Hepatocyte (in vitro differentiated cells): ENCODE measurements around the gene RHCG. TPM values are rescaled to one million over a fixed set of nuclear protein-coding genes. Genes with fewer than 3 reads are reported as not detected.

ENCODE experiments used
- DNase-seq: peaks from one replicate; pipeline ENCODE4 v3.0.0-alpha.2; 2016; ENCODE audit warnings: low spot score
- H2AFZ ChIP-seq: fragments of 200-600 bp; sonication (generic); 2 replicates; pipeline ENCODE4 v1.6.0; 2016; ENCODE audit warnings: antibody characterized with exemption, mild to moderate bottlenecking
- H3K27ac ChIP-seq: fragments of 200-600 bp; sonication (generic); 2 replicates; pipeline ENCODE4 v1.5.1; 2016; ENCODE audit warnings: mild to moderate bottlenecking
- H3K27me3 ChIP-seq: fragments of 200-600 bp; sonication (generic); 2 replicates; pipeline ENCODE4 v1.6.1; 2016
- H3K36me3 ChIP-seq: fragments of 200-600 bp; sonication (generic); replicated peaks from 2 replicates; pipeline ENCODE4 v1.5.1; 2016; ENCODE audit warnings: low read depth; ENCODE audit not compliant: insufficient read depth
- H3K4me1 ChIP-seq: fragments of 200-600 bp; sonication (generic); 2 replicates; pipeline ENCODE4 v1.5.1; 2016; ENCODE audit warnings: mild to moderate bottlenecking, moderate library complexity; ENCODE audit not compliant: insufficient read depth
- H3K4me2 ChIP-seq: fragments of 200-600 bp; sonication (generic); 2 replicates; pipeline ENCODE4 v1.6.0; 2016
- H3K4me3 ChIP-seq: fragments of 200-600 bp; sonication (generic); 2 replicates; pipeline ENCODE4 v1.5.1; 2016; ENCODE audit warnings: mild to moderate bottlenecking
- H3K79me2 ChIP-seq: fragments of 200-600 bp; sonication (generic); 2 replicates; pipeline ENCODE4 v1.6.0; 2017; ENCODE audit warnings: mild to moderate bottlenecking
- H3K9me2 ChIP-seq: fragments of 200-600 bp; sonication (generic); replicated peaks from 2 replicates; pipeline ENCODE4 v1.6.0; 2017; ENCODE audit warnings: mild to moderate bottlenecking; ENCODE audit not compliant: insufficient read depth
- H3K9me3 ChIP-seq: fragments of 200-600 bp; sonication (generic); 2 replicates; pipeline ENCODE4 v1.5.1; 2016; ENCODE audit warnings: low read depth, mild to moderate bottlenecking
- H4K20me1 ChIP-seq: fragments of 200-600 bp; sonication (generic); 2 replicates; pipeline ENCODE4 v1.6.0; 2016; ENCODE audit warnings: mild to moderate bottlenecking; ENCODE audit not compliant: insufficient read depth, poor library complexity, severe bottlenecking
- EZH2 ChIP-seq: fragments of 200-600 bp; sonication (generic); IDR thresholded peaks from 2 replicates; pipeline ENCODE4 v1.6.1; 2016; ENCODE audit warnings: antibody characterized with exemption, mild to moderate bottlenecking, borderline replicate concordance
- EZH2phosphoT487 ChIP-seq: fragments of 200-600 bp; sonication (generic); IDR thresholded peaks from one replicate; pipeline ENCODE4 v1.6.1; 2018; ENCODE audit warnings: antibody characterized with exemption, mild to moderate bottlenecking, low read depth, moderate library complexity; ENCODE audit not compliant: unreplicated experiment, severe bottlenecking
- WGBS: methylation state at CpG from one replicate; pipeline ENCODE4 v1.1.6; 2016; ENCODE audit warnings: low lambda C conversion rate; ENCODE audit errors: missing lambda C conversion rate; 5-methylcytosine and 5-hydroxymethylcytosine counted together
- polyA plus RNA-seq: library from polyadenylated mRNA; unstranded; fragments of >200 nt; fragmentation: Nextera tagmentation; extraction: Ambion mirVana; gene quantifications from 2 replicates; pipeline ENCODE4 v1.2.1, GENCODE V29; 2016
- total RNA-seq: library from RNA; depleted of rRNA; stranded (reverse); fragments of >200 nt; gene quantifications from 2 replicates; pipeline ENCODE4 v1.2.3, GENCODE V29; 2014
- TF ChIP-seq, protein P1 (sequence below): fragments of 200-600 bp; sonication (generic); IDR thresholded peaks from 2 replicates; pipeline ENCODE4 v1.5.1; 2016; ENCODE audit warnings: antibody characterized with exemption, mild to moderate bottlenecking; ENCODE audit not compliant: poor library complexity

Gene RHCG
- total and polyA plus RNA-seq, 2 experiments from 2014 or later: 1.1 to 1.7 TPM

DNA sequence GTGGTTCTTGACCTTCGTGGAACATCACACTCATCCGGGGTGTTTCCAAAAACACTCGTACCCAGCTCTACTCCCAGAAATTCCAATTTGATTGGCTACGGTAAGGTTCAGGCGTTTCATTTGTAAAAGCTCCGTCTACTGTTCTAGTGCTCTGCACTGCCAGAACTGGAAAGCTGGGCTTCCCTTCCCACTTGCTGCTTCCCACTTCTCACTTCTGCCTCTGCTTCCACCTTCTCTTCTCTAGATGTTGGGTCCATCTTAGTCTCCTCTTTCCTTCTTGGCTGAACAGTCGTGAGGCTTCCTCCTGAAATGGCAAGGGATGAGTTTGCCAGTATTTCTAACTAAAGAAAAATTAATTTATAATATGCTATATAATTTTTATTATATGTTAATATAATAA is 29.8 kb upstream of the RHCG start:
- Histone ChIP-seq H3K27ac (no peak overlapping the region), H3K27me3 (no peaks in the 10 kb centered on the region), H3K4me1 (no peaks in the 10 kb centered on the region), H3K9me2 (no peaks in the 10 kb centered on the region), H2AFZ (no peak overlapping the region), H4K20me1 (no peaks in the 10 kb centered on the region), H3K79me2 (no peaks in the 10 kb centered on the region), H3K9me3 (no peaks in the 10 kb centered on the region), H3K36me3 (no peaks in the 10 kb centered on the region), H3K4me3 (no peak overlapping the region), H3K4me2 (no peak overlapping the region)
- no peak for TF ChIP-seq EZH2
- TF ChIP-seq, protein P1, sequence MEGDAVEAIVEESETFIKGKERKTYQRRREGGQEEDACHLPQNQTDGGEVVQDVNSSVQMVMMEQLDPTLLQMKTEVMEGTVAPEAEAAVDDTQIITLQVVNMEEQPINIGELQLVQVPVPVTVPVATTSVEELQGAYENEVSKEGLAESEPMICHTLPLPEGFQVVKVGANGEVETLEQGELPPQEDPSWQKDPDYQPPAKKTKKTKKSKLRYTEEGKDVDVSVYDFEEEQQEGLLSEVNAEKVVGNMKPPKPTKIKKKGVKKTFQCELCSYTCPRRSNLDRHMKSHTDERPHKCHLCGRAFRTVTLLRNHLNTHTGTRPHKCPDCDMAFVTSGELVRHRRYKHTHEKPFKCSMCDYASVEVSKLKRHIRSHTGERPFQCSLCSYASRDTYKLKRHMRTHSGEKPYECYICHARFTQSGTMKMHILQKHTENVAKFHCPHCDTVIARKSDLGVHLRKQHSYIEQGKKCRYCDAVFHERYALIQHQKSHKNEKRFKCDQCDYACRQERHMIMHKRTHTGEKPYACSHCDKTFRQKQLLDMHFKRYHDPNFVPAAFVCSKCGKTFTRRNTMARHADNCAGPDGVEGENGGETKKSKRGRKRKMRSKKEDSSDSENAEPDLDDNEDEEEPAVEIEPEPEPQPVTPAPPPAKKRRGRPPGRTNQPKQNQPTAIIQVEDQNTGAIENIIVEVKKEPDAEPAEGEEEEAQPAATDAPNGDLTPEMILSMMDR: no peak
- no peak for TF ChIP-seq EZH2phosphoT487
- 94% methylated on average over 7 of the region's 7 CpGs for WGBS
- DNase-seq: no peak

DNA sequence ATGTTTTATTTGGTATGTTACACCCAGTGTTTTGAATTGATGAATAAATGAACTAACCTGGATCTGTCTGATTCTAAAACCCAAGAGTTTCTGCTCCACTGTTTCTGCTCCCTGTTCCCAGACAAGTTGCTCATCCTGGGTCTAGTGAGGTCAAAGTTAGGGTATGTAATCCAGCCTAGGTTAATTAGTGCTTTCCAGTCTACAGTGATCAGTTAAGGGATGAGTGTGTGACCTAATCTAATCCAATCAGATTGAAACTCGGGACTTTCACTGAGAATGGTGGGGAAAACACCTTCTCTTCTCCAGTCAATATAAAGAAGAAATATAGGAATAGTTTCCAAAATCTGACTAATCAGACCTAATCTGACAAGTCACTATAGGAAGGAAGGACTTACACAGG is 27.8 kb upstream of the RHCG start:
- no peak overlapping the region for H3K27ac ChIP-seq
- DNase-seq: no peak
- H3K79me2 ChIP-seq: no peaks in the 10 kb centered on the region
- no peaks in the 10 kb centered on the region for H3K27me3 ChIP-seq
- 68% methylated on average over 1 of the region's 1 CpG for WGBS
- H3K36me3 ChIP-seq: no peaks in the 10 kb centered on the region
- no peak overlapping the region for H3K4me3 ChIP-seq
- H3K9me3 ChIP-seq: no peaks in the 10 kb centered on the region
- no peak overlapping the region for H2AFZ ChIP-seq
- no peaks in the 10 kb centered on the region for H3K4me1 ChIP-seq
- no peak overlapping the region for H3K4me2 ChIP-seq
- no peak for TF ChIP-seq EZH2phosphoT487
- TF ChIP-seq, protein P1: no peak
- no peak for TF ChIP-seq EZH2
- H3K9me2 ChIP-seq: no peaks in the 10 kb centered on the region
- no peaks in the 10 kb centered on the region for H4K20me1 ChIP-seq

DNA sequence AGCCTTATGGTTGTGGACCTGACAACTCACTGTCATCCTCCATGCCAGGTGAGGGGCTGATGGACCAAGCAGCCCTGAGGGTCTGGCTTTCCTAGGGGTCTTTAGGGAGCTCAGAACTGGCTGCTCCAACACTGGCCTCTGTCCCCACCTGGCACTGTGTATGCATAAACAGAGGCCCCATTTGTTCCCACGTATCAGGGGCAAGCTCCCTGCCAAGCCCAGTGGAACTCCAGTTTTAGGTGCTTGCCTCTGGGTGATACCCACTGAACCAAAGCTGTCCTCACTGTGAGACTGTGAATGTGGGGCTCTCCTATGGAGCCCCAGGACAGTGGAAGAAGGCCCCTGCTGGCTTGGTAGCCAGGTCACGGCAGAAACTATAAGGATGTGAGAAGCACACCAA is 26.7 kb upstream of the RHCG start:
- H3K9me3 ChIP-seq: no peaks in the 10 kb centered on the region
- H3K4me1 ChIP-seq: no peaks in the 10 kb centered on the region
- H3K27ac ChIP-seq: no peak overlapping the region
- H3K79me2 ChIP-seq: no peaks in the 10 kb centered on the region
- 81% methylated on average over 2 of the region's 2 CpGs for WGBS
- no peak overlapping the region for H2AFZ ChIP-seq
- TF ChIP-seq, protein P1: no peak
- TF ChIP-seq EZH2 (no peak), EZH2phosphoT487 (no peak)
- H3K36me3 ChIP-seq: no peaks in the 10 kb centered on the region
- H3K4me3 ChIP-seq: no peak overlapping the region
- no peak for DNase-seq
- H3K4me2 ChIP-seq: no peak overlapping the region
- no peaks in the 10 kb centered on the region for H3K9me2 ChIP-seq
- H3K27me3 ChIP-seq: no peaks in the 10 kb centered on the region
- no peaks in the 10 kb centered on the region for H4K20me1 ChIP-seq

DNA sequence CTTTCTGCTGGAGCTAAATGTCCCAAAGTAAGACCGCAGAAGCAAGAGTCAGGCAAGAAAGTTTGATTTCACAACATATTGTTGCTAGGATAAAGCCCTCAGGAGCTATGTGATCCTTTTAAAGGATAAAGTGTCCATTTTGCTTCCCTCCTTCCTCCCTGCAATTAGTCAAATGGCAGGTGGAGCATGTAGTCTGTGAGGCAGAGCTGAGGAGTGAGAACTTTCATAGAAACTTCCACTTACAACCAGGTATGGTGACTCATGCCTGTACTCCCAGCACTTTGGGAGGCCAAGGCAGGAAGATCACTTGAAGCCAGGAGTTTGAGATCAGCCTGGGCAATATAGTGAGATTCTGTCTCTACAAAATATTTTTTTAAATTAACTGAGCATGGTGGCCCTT is 25.2 kb upstream of the RHCG start:
- H3K4me1 ChIP-seq: no peaks in the 10 kb centered on the region
- 100% methylated on average over 1 of the region's 1 CpG for WGBS
- no peak overlapping the region for H3K27ac ChIP-seq
- H3K36me3 ChIP-seq: no peaks in the 10 kb centered on the region
- H3K79me2 ChIP-seq: no peaks in the 10 kb centered on the region
- H2AFZ ChIP-seq: no peak overlapping the region
- DNase-seq: no peak
- H3K4me2 ChIP-seq: no peak overlapping the region
- H3K9me3 ChIP-seq: no peaks in the 10 kb centered on the region
- no peaks in the 10 kb centered on the region for H4K20me1 ChIP-seq
- TF ChIP-seq EZH2 (no peak), EZH2phosphoT487 (no peak)
- TF ChIP-seq, protein P1: no peak
- H3K4me3 ChIP-seq: no peak overlapping the region
- no peaks in the 10 kb centered on the region for H3K27me3 ChIP-seq
- H3K9me2 ChIP-seq: no peaks in the 10 kb centered on the region
